Measurements from ENCODE around the gene DUSP16.
A peak's percentile ranks its signal among the peaks of the same experiment; 100 is the strongest.

Gene DUSP16, protein sequence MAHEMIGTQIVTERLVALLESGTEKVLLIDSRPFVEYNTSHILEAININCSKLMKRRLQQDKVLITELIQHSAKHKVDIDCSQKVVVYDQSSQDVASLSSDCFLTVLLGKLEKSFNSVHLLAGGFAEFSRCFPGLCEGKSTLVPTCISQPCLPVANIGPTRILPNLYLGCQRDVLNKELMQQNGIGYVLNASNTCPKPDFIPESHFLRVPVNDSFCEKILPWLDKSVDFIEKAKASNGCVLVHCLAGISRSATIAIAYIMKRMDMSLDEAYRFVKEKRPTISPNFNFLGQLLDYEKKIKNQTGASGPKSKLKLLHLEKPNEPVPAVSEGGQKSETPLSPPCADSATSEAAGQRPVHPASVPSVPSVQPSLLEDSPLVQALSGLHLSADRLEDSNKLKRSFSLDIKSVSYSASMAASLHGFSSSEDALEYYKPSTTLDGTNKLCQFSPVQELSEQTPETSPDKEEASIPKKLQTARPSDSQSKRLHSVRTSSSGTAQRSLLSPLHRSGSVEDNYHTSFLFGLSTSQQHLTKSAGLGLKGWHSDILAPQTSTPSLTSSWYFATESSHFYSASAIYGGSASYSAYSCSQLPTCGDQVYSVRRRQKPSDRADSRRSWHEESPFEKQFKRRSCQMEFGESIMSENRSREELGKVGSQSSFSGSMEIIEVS

DNA sequence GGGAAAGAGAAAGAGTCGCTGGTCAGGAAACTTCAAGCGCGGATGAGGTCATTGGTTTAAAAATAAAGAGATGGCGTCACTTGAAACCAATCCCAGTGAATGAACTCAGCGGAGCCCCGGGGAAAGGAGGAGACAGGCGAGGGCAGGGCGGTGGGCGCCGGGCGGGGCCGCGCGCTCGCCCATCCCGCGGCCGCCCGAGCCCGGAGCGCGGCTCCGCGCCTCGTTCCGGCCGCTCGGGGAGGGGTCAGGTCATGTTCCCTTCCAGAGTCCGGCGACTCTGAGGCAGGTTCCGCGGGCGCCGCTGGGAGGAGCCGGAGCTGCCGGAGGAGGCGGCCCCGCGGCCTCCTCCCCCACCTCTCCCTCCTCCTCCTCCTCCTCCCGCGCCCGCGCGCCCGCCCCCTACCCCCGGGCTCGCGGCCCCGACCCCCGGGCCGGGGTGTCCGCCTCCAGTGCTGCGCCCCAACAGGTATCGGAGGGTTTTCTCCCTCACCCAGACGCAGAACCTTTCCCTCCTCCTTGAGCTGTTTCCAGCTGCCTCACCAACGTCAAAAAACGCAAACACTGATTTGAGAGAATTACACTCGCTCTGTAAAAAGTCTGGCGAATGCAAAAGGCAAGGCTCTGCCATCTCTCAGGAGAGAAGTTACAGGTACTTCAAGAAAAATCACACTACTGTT, at the start of gene DUSP16:
DUSP16 (minus strand) TSS at position 279 of the 677 bp plus-strand sequence. CDS start 41,765 bp downstream, outside the sequence.
- DNase-seq (ENCODE audit: low read depth in 1 of 2, low spot score in 1 of 2) = peak; percentile 38 to 91
- no peak; the same call in 1 of the 2 replicates for TF ChIP-seq JUND (IDR thresholded peaks at IDR 0.05; ENCODE audit: low read depth)
- in situ Hi-C loops (cut with HindIII; ENCODE audit: low pct_unique_long_range_greater_than_20kb, low sequenced_read_pairs) = no loop called here

DNA sequence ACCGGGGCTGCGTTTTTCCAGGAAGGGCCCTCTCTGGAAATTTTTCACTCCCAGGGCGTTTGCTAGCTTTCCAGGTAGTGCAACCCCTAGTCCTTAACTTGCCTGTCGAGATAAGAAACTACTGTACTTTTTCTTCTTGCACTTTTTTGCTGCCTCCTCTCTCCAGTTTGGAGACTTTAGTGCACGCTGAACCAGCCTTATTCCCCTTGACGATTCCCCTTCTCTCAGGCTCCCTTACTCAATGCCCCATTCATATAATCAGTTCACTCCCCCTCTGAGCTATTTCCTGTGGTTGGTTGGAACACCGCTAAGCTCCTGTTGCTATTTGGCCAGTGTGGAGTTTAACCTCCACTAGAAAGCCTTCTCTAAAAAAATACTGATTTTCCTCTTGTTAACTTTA, 49.7 kb upstream of the DUSP16 start:
- DNase-seq (ENCODE audit: low read depth in 1 of 2, low spot score in 1 of 2) = peak in 1 of 2 experiments; percentile 2
- in situ Hi-C loops (cut with HindIII; ENCODE audit: low pct_unique_long_range_greater_than_20kb, low sequenced_read_pairs) = no loop called here
- TF ChIP-seq JUND (IDR thresholded peaks at IDR 0.05; ENCODE audit: low read depth) = no peak

- peak; percentile 26 to 81 for DNase-seq (ENCODE audit: low read depth in 1 of 2, low spot score in 1 of 2)
- TF ChIP-seq JUND (IDR thresholded peaks at IDR 0.05; ENCODE audit: low read depth) = no peak
- in situ Hi-C loops (cut with HindIII; ENCODE audit: low pct_unique_long_range_greater_than_20kb, low sequenced_read_pairs) = no loop called here
These were observed 49.0 kb upstream of the DUSP16 start, which contains the start of gene CREBL2 for GRCh38 chr12:12611512-12612306. Gene CREBL2 (plus strand): TSS chr12:12611876. CDS start chr12:12612173, 297 bp downstream.

DNA sequence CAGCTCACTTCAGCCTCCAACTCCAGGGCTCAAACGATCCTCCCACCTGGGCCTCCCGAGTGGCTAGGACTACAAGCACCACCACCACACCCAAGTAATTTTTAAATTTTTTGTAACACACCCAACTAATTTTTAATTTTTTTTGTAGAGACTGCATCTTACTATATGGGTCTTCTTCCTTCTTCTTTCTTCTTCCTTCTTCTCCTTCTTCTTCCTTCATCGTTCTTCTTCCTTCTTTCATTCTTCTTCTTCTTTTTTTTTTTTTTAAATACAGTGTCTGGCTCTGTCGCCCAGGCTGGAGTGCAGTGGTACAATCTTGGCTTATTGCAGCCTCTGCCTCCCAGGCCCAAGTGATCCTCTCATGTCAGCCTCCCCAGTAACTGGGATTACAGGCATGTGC, 48.0 kb upstream of the DUSP16 start:
- in situ Hi-C loops (cut with HindIII; ENCODE audit: low pct_unique_long_range_greater_than_20kb, low sequenced_read_pairs) = no loop called here
- TF ChIP-seq JUND (IDR thresholded peaks at IDR 0.05; ENCODE audit: low read depth) = no peak
- no peak for DNase-seq (ENCODE audit: low read depth in 1 of 2, low spot score in 1 of 2)

- no peak for DNase-seq (ENCODE audit: low read depth in 1 of 2, low spot score in 1 of 2)
- TF ChIP-seq JUND (IDR thresholded peaks at IDR 0.05; ENCODE audit: low read depth) = no peak
- in situ Hi-C loops (cut with HindIII; ENCODE audit: low pct_unique_long_range_greater_than_20kb, low sequenced_read_pairs) = no loop called here
These were observed 47.0 kb upstream of the DUSP16 start for GRCh38 chr12:12609692-12610091.

DNA sequence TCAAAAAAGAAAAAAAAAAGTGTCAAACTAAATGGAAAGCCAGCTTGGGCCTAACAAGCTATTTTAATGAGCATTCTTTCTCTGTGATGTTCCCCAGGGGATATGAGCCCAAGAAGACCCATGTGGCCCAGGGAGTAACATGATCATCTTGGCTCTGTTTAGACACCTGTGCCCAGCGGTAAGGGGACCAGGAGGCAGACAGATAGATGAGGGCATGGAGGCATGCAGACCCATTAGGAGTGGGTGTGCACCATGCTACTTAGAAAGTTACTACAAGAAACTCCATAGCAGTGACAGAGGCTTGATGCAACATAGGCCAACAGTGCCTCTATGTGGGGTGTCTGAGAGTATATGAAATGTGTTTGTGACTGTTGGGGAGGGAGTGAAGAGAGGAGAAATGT, 45.9 kb upstream of the DUSP16 start:
- DNase-seq (ENCODE audit: low read depth in 1 of 2, low spot score in 1 of 2) = peak; percentile 8 to 63
- in situ Hi-C loops (cut with HindIII; ENCODE audit: low pct_unique_long_range_greater_than_20kb, low sequenced_read_pairs) = no loop called here
- TF ChIP-seq JUND (IDR thresholded peaks at IDR 0.05; ENCODE audit: low read depth) = no peak

- in situ Hi-C loops (cut with HindIII; ENCODE audit: low pct_unique_long_range_greater_than_20kb, low sequenced_read_pairs) = no loop called here
- TF ChIP-seq JUND (IDR thresholded peaks at IDR 0.05; ENCODE audit: low read depth) = no peak
- no peak for DNase-seq (ENCODE audit: low read depth in 1 of 2, low spot score in 1 of 2)
These were observed 44.3 kb upstream of the DUSP16 start for GRCh38 chr12:12606781-12607589.

DNA sequence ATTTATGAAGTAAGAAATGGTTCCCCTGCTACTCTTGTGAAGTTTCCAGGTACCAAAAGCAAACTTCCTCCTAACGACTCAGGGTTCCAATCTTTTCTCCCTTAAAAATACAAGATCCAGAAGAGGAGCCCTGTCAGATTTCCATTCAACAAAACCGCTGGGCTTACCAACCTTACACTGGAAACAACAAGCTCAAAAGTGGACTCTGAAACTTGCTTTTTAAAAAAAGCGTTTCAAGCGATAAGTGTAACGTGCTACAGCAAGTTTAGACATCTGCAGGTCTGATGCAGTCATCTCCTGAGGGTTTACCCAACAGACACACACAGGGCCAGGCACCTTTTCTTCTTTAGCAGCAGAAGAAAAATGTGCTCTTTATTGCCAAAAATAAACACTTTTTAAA, 42.1 kb upstream of the DUSP16 start:
- in situ Hi-C loops (cut with HindIII; ENCODE audit: low pct_unique_long_range_greater_than_20kb, low sequenced_read_pairs) = no loop called here
- DNase-seq (ENCODE audit: low read depth in 1 of 2, low spot score in 1 of 2) = no peak
- no peak for TF ChIP-seq JUND (IDR thresholded peaks at IDR 0.05; ENCODE audit: low read depth)

GRCh38 chr12:12600659-12601058, 38.0 kb upstream of the DUSP16 start:
- DNase-seq (ENCODE audit: low read depth in 1 of 2, low spot score in 1 of 2) = no peak
- in situ Hi-C loops (cut with HindIII; ENCODE audit: low pct_unique_long_range_greater_than_20kb, low sequenced_read_pairs) = no loop called here
- no peak for TF ChIP-seq JUND (IDR thresholded peaks at IDR 0.05; ENCODE audit: low read depth)

DNA sequence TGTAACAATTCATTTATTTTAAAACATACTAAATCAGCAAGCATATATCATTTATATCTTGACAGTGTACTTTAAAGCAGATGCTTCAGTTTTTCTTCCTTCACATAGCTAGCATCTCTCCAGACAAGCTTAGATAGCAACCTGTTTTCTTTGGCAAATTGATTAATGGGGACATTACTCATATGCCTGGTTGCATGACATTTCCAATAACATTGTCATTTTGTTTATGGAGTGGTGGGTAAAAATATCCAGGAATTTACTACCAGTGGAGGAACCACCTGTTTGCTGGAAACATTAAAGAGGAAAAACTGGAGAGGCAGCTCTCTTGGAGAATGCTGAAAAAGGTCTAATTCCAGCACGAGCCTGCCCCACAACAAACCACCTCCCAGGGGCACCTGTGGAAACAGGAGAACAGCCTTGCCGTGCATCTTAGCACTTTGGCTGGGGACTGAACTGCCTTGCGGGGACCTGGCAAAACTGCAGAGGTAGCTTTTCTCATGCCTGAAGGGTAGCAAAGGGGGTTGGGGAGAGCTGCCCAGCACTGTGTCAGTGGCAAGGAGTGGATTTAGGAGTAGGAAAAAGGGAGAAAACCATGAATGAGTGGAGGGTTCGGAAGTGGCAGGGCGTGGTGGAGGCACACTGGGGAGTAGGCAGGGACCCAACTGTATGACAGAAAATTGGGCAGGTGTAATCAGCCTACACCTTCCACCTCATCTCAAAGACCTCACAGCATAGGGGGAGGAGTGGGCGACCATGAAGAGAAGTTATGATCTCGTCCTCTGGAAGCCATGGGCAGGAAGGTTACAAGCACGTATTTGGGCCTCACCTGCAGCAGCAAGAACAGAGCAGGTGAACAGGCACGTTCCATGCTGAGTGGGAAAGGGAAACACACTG, 37.3 kb upstream of the DUSP16 start:
- in situ Hi-C loops (cut with HindIII; ENCODE audit: low pct_unique_long_range_greater_than_20kb, low sequenced_read_pairs) = no loop called here
- no peak for TF ChIP-seq JUND (IDR thresholded peaks at IDR 0.05; ENCODE audit: low read depth)

More for the DNA sequence above, 37.3 kb upstream of the DUSP16 start:
- no peak for DNase-seq (ENCODE audit: low read depth in 1 of 2, low spot score in 1 of 2)

Measured in T47D (cell line).